ENCODE results near the gene SLC22A17.
A peak's percentile ranks its signal among the peaks of the same experiment; 100 is the strongest.
"Not testable (repeated sequence)": the region's sequence is repeated elsewhere in the genome, so short reads cannot be mapped to it uniquely, and the experiment has no call there.

Gene SLC22A17

DNA sequence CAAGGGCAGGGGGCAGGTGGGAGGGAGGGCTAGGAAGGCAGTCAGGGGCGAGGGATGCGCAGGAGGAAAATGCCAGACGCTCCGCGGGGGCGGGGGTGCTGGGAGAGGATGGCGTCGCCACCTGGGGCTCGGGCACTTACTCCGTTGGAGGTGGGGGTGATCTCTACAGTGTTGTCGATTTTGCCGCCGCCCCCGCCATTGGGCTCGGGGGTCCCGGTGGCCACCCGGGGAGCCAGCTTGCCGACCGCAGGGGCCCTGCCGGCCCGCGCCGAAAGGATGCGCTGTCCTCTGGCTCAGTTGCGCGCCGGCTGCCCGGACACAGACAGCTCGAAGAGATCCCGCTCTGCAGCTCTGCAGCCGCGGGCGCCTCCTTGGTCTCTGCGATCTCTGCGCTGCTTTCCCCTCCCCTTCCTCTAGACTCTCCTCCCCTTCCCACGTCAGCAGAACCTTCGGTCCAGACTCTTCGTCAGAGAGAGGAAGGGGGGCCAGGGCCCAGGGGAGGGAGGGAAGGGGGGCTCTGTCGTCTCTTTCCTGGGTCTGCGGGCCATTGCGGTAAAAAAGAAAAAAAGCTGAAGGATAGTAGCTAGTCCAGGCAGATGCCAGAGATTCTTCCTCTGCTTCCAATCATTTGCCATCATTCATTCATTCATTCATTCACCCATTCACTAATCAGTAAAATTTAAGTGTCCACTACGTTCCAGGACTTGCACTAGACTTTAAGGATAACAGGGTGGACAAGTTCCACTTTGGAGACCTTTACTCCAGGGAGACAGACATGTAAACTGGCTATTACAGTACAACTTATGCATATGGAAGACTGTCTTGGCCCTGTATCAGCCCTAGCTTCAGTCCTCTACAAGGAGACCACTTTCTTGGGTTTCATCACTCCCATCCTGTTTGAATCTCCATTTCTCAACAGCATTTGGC, at the start of gene SLC22A17:
Gene SLC22A17, minus strand, starts transcription at position 382 of the 927 bp plus-strand sequence.
- DNase-seq (ENCODE audit: low read depth): peak; percentile 61
- H3K4me3 ChIP-seq (ENCODE audit: control insufficient read depth, low read depth, low read length): peak within 1 kb of the TSS; percentile 84
- TF ChIP-seq, protein P1, sequence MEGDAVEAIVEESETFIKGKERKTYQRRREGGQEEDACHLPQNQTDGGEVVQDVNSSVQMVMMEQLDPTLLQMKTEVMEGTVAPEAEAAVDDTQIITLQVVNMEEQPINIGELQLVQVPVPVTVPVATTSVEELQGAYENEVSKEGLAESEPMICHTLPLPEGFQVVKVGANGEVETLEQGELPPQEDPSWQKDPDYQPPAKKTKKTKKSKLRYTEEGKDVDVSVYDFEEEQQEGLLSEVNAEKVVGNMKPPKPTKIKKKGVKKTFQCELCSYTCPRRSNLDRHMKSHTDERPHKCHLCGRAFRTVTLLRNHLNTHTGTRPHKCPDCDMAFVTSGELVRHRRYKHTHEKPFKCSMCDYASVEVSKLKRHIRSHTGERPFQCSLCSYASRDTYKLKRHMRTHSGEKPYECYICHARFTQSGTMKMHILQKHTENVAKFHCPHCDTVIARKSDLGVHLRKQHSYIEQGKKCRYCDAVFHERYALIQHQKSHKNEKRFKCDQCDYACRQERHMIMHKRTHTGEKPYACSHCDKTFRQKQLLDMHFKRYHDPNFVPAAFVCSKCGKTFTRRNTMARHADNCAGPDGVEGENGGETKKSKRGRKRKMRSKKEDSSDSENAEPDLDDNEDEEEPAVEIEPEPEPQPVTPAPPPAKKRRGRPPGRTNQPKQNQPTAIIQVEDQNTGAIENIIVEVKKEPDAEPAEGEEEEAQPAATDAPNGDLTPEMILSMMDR (IDR thresholded peaks at IDR 0.05; ENCODE audit: control insufficient read depth, insufficient read depth, low read depth, low read length, missing control alignments): peak; percentile 1

DNA sequence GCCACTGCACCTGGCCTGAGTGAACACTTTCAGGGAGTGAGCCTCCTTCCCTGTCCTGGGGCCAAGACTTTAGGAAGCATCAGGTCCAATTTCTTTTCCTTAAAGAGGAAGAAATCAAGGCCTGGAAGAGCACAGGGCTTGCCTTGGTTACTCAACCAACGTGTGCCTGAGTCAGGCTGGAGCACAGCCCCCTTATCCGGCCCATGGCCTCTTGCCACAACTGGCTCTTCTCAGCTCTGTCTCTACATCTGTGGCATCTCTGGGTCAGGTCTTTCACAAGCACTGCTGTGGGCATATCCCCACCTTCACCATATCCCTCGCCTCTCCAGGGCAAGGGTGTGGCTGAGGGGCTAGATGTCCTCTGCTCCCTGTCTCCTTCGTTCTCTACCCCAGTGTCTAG, 48.6 kb upstream of the SLC22A17 start:
- H3K4me3 ChIP-seq (ENCODE audit: control insufficient read depth, low read depth, low read length): no peak overlapping the region
- DNase-seq (ENCODE audit: low read depth): no peak
- TF ChIP-seq, protein P1 (IDR thresholded peaks at IDR 0.05; ENCODE audit: control insufficient read depth, insufficient read depth, low read depth, low read length, missing control alignments): no peak

- H3K4me3 ChIP-seq (ENCODE audit: control insufficient read depth, low read depth, low read length): not testable (repeated sequence)
Observed at GRCh38 chr14:23400496-23401149, 47.9 kb upstream of the SLC22A17 start.

GRCh38 chr14:23399591-23399990, 46.9 kb upstream of the SLC22A17 start:
- TF ChIP-seq, protein P1 (IDR thresholded peaks at IDR 0.05; ENCODE audit: control insufficient read depth, insufficient read depth, low read depth, low read length, missing control alignments): no peak
- no peak overlapping the region for H3K4me3 ChIP-seq (ENCODE audit: control insufficient read depth, low read depth, low read length)
- DNase-seq (ENCODE audit: low read depth): no peak

More at GRCh38 chr14:23400496-23401149, 47.9 kb upstream of the SLC22A17 start:
- DNase-seq (ENCODE audit: low read depth): not testable (repeated sequence)

- DNase-seq (ENCODE audit: low read depth): no peak
- no peak overlapping the region for H3K4me3 ChIP-seq (ENCODE audit: control insufficient read depth, low read depth, low read length)
- TF ChIP-seq, protein P1 (IDR thresholded peaks at IDR 0.05; ENCODE audit: control insufficient read depth, insufficient read depth, low read depth, low read length, missing control alignments): no peak
Observed at GRCh38 chr14:23399136-23399535, 46.4 kb upstream of the SLC22A17 start.

- DNase-seq (ENCODE audit: low read depth): no peak
- H3K4me3 ChIP-seq (ENCODE audit: control insufficient read depth, low read depth, low read length): no peak overlapping the region
- TF ChIP-seq, protein P1 (IDR thresholded peaks at IDR 0.05; ENCODE audit: control insufficient read depth, insufficient read depth, low read depth, low read length, missing control alignments): no peak
Observed at GRCh38 chr14:23398348-23398747, 45.7 kb upstream of the SLC22A17 start.

All from AG09309 (cell line).